ENCODE data around the gene UHRF1. TPM values are rescaled to one million over a fixed set of nuclear protein-coding genes. Genes with fewer than 3 reads are reported as not detected.

Gene UHRF1
- total RNA-seq, 1 donor from 2014 or later: 5.3 TPM

DNA sequence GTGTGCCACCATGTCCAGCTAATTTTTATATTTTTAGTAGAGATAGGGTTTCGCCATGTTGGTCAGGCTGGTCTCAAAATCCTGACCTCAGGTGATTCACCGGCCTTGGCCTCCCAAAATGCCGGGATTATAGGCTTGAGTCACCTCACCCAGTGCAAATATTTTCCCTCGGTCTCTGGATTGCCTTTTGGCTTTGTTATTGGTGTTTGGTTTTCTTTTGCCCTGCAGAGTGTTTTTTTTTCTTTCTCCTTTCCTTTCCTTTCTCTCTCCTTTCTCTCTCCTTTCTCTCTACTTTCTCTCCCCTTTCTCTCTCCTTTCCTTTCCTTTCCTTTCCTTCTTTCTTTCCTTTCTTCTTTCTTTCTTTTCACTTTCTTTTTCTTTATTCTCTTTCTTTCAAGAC lies 92.8 kb downstream of the UHRF1 start:
- peak; percentile 68 for DNase-seq (ENCODE audit: low read depth)
- FAIRE-seq: no peak
- H3K4me3 ChIP-seq (ENCODE audit: low read depth, low read length): no peak overlapping the region

DNA sequence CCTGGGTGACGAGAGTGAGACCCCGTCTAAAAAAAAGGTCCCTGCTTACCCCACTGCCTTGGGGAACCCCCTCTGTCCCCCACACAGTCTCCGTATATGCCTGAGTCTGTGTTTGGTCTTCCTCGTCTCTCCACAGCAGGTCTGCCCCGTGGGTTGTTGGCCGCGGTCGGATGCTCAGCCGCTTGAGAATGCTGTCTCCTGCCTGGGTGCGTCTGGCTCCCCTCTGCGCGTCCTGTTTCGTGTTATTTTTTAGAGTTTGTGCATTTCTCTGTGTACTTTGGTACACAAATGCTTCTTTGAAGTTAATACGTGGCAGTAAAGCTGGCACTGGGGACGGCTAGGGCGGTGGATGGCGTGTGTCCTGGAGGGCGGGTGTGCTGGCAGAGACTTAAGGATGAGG lies 94.5 kb downstream of the UHRF1 start:
- TF ChIP-seq, protein P1, sequence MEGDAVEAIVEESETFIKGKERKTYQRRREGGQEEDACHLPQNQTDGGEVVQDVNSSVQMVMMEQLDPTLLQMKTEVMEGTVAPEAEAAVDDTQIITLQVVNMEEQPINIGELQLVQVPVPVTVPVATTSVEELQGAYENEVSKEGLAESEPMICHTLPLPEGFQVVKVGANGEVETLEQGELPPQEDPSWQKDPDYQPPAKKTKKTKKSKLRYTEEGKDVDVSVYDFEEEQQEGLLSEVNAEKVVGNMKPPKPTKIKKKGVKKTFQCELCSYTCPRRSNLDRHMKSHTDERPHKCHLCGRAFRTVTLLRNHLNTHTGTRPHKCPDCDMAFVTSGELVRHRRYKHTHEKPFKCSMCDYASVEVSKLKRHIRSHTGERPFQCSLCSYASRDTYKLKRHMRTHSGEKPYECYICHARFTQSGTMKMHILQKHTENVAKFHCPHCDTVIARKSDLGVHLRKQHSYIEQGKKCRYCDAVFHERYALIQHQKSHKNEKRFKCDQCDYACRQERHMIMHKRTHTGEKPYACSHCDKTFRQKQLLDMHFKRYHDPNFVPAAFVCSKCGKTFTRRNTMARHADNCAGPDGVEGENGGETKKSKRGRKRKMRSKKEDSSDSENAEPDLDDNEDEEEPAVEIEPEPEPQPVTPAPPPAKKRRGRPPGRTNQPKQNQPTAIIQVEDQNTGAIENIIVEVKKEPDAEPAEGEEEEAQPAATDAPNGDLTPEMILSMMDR (IDR thresholded peaks at IDR 0.05; ENCODE audit: insufficient read depth, low read length, severe bottlenecking): no peak
- FAIRE-seq: no peak
- Histone ChIP-seq H3K4me3 (ENCODE audit: low read depth, low read length) (no peak overlapping the region), H3K36me3 (ENCODE audit: control insufficient read depth, insufficient read depth, low read length) (peaks cover 4% of the 10 kb centered on the region), H3K27me3 (ENCODE audit: control insufficient read depth, insufficient read depth, low read length) (no peaks in the 10 kb centered on the region)
- no peak for DNase-seq (ENCODE audit: low read depth)

More for the DNA sequence above, 92.8 kb downstream of the UHRF1 start:
- no peaks in the 10 kb centered on the region for H3K27me3 ChIP-seq (ENCODE audit: control insufficient read depth, insufficient read depth, low read length)
- H3K36me3 ChIP-seq (ENCODE audit: control insufficient read depth, insufficient read depth, low read length): peaks cover 8% of the 10 kb centered on the region
- TF ChIP-seq, protein P1 (IDR thresholded peaks at IDR 0.05; ENCODE audit: insufficient read depth, low read length, severe bottlenecking): no peak

DNA sequence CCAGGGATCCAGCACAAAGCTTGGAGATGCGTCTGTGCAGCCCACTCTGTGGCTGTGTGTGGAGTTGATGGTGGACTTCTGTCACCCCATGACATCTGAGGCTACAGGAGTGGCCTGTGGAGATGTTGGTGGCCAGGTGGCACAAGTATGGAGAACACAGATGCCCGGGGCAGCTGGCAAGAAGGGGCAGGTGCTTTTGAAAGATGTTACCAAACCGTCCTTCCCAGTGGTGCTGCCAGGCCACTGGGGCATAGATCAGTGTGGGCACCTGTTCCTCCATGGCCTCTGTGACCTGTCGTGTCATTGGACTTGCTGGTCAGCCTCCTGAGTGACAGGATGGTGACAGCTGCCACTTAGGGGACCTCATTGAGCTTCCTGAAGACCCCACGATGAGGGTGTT lies 95.8 kb downstream of the UHRF1 start:
- H3K36me3 ChIP-seq (ENCODE audit: control insufficient read depth, insufficient read depth, low read length): peaks cover 4% of the 10 kb centered on the region
- DNase-seq (ENCODE audit: low read depth): no peak
- H3K4me3 ChIP-seq (ENCODE audit: low read depth, low read length): no peak overlapping the region
- no peaks in the 10 kb centered on the region for H3K27me3 ChIP-seq (ENCODE audit: control insufficient read depth, insufficient read depth, low read length)
- TF ChIP-seq, protein P1 (IDR thresholded peaks at IDR 0.05; ENCODE audit: insufficient read depth, low read length, severe bottlenecking): no peak
- FAIRE-seq: peak; percentile 83

DNA sequence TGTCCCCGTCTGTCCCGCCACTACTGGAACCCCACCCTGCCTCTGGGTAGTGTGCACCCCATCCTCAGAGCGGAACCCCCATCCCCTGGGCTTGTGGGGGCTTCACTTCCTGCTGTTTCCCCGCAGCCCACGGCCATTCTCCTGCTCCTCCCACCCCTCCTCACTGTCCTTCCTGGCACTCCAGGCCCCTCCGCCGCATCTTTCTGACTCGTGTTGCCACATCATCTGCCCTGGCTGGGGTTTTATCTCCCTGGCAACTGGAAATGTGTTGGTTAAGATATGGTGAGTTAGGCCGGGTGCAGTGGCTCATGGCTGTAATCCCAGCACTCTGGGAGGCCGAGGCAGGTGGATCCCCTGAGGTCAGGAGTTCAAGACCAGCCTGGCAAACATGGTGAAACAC lies 96.9 kb downstream of the UHRF1 start:
- Histone ChIP-seq H3K27me3 (ENCODE audit: control insufficient read depth, insufficient read depth, low read length) (no peaks in the 10 kb centered on the region), H3K36me3 (ENCODE audit: control insufficient read depth, insufficient read depth, low read length) (peaks cover 4% of the 10 kb centered on the region), H3K4me3 (ENCODE audit: low read depth, low read length) (no peak overlapping the region)
- FAIRE-seq: no peak
- no peak for DNase-seq (ENCODE audit: low read depth)
- TF ChIP-seq, protein P1 (IDR thresholded peaks at IDR 0.05; ENCODE audit: insufficient read depth, low read length, severe bottlenecking): no peak

DNA sequence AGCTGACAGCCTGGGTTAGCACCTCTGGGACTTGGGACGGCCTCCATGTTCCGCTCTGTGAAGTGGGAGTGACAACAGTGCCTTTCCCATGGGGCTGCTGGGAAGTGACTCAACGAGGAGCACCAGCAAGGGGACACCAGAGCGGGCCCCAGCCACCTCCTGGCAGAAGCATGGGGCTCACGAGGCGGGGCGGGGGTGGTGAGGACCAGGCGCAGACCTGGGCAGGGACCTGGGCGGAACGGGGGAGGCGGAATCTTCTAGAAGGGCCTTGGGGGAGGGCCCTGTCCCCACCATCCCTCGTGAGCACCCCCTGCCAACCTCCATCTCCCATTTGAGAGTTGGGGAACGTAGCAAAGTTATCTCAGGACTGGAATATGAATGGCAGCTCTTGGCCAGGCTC lies 97.5 kb downstream of the UHRF1 start:
- Histone ChIP-seq H3K4me3 (ENCODE audit: low read depth, low read length) (no peak overlapping the region), H3K27me3 (ENCODE audit: control insufficient read depth, insufficient read depth, low read length) (no peaks in the 10 kb centered on the region), H3K36me3 (ENCODE audit: control insufficient read depth, insufficient read depth, low read length) (peaks cover 5% of the 10 kb centered on the region)
- TF ChIP-seq, protein P1 (IDR thresholded peaks at IDR 0.05; ENCODE audit: insufficient read depth, low read length, severe bottlenecking): no peak
- FAIRE-seq (no peak), DNase-seq (ENCODE audit: low read depth) (no peak)

Other genes with a start within 250 kb of the UHRF1 start
- 314 and 353 TPM in 2 replicates for gene MYDGF, start 239.2 kb upstream of the UHRF1 start, total RNA-seq
- gene DPP9, start 185.7 kb upstream of the UHRF1 start, total RNA-seq: 34.0 and 36.7 TPM in 2 replicates
- gene FEM1A, start 117.8 kb upstream of the UHRF1 start, total RNA-seq: 20.0 and 23.3 TPM in 2 replicates
- 2.3 and 2.4 TPM in 2 replicates for gene TICAM1, start 77.8 kb upstream of the UHRF1 start, total RNA-seq
- gene PLIN3, start 41.8 kb upstream of the UHRF1 start, total RNA-seq: 49.8 and 71.2 TPM in 2 replicates
- not detected in 2 replicates for gene ARRDC5, start 6.6 kb upstream of the UHRF1 start, total RNA-seq
- gene KDM4B, start 59.6 kb downstream of the UHRF1 start, total RNA-seq: 12.6 and 12.7 TPM in 2 replicates